Parathyroid adenoma (tissue), 2 donors: ENCODE data around the gene PCBP4.

Experiments
- H2AFZ ChIP-seq: fragments of 300-600 bp; sonication (generic); one replicate; pipeline ENCODE4 v1.7.0; 2017; ENCODE audit warnings: antibody characterized with exemption, mild to moderate bottlenecking
- H3K27ac ChIP-seq: fragments of 300-600 bp; sonication (generic); one replicate; pipeline ENCODE4 v1.7.0; 2017
- H3K27me3 ChIP-seq: fragments of 300-600 bp; sonication (generic); one replicate; pipeline ENCODE4 v1.7.0; 2017; ENCODE audit warnings: low read length; ENCODE audit not compliant: control insufficient read depth, insufficient read depth
- H3K36me3 ChIP-seq: fragments of 300-600 bp; sonication (generic); one replicate; pipeline ENCODE4 v1.7.0; 2017; ENCODE audit warnings: low read length; ENCODE audit not compliant: control insufficient read depth, insufficient read depth
- H3K4me1 ChIP-seq: fragments of 300-600 bp; sonication (generic); one replicate; pipeline ENCODE4 v1.7.0; 2017; ENCODE audit warnings: control low read depth
- H3K4me2 ChIP-seq: fragments of 300-600 bp; sonication (generic); one replicate; pipeline ENCODE4 v1.7.0; 2017; ENCODE audit warnings: low read length
- H3K4me3 ChIP-seq: fragments of 300-600 bp; sonication (generic); one replicate; pipeline ENCODE4 v1.7.0; 2017; ENCODE audit warnings: low read depth, low read length
- H3K79me2 ChIP-seq: fragments of 300-600 bp; sonication (generic); one replicate; pipeline ENCODE4 v1.7.0; 2017; ENCODE audit warnings: control low read depth
- H3K9ac ChIP-seq: fragments of 300-600 bp; sonication (generic); one replicate; pipeline ENCODE4 v1.7.0; 2017; ENCODE audit warnings: mild to moderate bottlenecking
- H3K9me3 ChIP-seq: fragments of 300-600 bp; sonication (generic); one replicate; pipeline ENCODE4 v1.7.0; 2017; ENCODE audit warnings: low read length; ENCODE audit not compliant: control insufficient read depth
- TF ChIP-seq, protein P1 (sequence below): fragments of 300-600 bp; sonication (generic); IDR thresholded peaks from one replicate; pipeline ENCODE4 v1.7.0; 2017; ENCODE audit warnings: antibody characterized with exemption, mild to moderate bottlenecking
- donor health status: primary hyperparathyroidism.

PCBP4 gene

DNA sequence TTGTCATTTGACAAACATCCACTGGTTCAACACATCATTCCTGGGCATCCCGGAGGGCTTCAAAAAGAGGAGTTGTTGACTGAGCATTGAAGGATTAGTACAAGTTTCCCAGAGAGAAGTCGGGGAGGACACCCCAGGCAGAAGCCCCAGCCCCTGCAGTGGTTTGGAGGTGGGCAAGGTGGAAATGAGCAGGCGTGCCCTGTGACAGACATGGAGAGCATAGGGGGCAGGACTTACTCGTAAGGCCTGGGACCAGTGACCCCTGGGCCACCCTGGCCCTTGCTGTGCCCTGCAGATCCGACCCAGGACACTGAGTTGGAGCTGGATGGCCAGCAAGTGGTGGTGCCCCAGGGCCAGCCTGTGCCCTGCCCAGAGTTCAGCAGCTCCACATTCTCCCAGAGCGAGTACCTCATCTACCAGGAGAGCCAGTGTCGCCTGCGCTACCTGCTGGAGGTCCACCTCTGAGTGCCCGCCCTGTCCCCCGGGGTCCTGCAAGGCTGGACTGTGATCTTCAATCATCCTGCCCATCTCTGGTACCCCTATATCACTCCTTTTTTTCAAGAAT is 19.2 kb downstream of the PCBP4 start:
- Histone ChIP-seq H3K27me3 (no peaks in the 10 kb centered on the region), H3K4me3 (no peak overlapping the region), H3K27ac (no peak overlapping the region), H3K4me2 (no peak overlapping the region), H3K9ac (no peak overlapping the region), H3K79me2 (no peaks in the 10 kb centered on the region), H2AFZ (no peak overlapping the region), H3K4me1 (peaks cover 6% of the 10 kb centered on the region), H3K9me3 (no peaks in the 10 kb centered on the region), H3K36me3 (no peaks in the 10 kb centered on the region)
- TF ChIP-seq, protein P1, sequence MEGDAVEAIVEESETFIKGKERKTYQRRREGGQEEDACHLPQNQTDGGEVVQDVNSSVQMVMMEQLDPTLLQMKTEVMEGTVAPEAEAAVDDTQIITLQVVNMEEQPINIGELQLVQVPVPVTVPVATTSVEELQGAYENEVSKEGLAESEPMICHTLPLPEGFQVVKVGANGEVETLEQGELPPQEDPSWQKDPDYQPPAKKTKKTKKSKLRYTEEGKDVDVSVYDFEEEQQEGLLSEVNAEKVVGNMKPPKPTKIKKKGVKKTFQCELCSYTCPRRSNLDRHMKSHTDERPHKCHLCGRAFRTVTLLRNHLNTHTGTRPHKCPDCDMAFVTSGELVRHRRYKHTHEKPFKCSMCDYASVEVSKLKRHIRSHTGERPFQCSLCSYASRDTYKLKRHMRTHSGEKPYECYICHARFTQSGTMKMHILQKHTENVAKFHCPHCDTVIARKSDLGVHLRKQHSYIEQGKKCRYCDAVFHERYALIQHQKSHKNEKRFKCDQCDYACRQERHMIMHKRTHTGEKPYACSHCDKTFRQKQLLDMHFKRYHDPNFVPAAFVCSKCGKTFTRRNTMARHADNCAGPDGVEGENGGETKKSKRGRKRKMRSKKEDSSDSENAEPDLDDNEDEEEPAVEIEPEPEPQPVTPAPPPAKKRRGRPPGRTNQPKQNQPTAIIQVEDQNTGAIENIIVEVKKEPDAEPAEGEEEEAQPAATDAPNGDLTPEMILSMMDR = no peak

DNA sequence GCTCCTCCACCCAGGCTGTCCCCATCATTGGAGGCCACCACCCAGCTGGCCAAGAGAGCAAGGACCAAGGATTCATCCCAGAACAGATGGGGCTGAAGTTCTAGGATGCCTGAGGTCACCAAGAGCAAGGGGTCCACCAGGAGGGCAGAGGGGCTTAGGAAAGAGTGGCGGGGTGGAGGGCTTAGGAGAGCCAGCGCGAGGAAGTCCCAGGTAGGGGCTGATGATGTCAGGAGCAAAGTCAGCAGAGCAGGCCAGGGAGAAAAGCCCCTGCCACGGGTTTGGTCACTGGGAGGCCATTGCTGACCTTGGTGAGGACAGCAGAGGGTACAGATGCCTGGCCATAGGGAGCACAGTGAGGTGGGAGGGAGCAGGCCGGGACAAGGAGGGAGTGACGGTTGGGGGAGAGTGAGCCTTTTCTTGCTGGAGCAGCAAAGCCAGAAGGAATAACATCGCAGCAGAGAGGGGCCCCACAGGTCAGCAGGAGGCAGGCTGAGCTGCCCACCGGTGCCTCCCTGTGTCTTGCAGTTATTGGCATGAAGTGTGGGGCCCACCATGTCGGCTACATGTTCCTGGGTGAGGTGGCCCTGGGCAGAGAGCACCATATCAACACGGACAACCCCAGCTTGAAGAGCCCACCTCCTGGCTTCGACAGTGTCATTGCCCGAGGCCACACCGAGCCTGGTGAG is 19.9 kb downstream of the PCBP4 start:
- Histone ChIP-seq H3K4me1 (peaks cover 12% of the 10 kb centered on the region), H3K4me2 (no peak overlapping the region), H3K79me2 (no peaks in the 10 kb centered on the region), H2AFZ (no peak overlapping the region), H3K36me3 (no peaks in the 10 kb centered on the region), H3K4me3 (no peak overlapping the region), H3K27me3 (no peaks in the 10 kb centered on the region), H3K9me3 (no peaks in the 10 kb centered on the region), H3K9ac (no peak overlapping the region), H3K27ac (no peak overlapping the region)
- TF ChIP-seq, protein P1 = no peak

DNA sequence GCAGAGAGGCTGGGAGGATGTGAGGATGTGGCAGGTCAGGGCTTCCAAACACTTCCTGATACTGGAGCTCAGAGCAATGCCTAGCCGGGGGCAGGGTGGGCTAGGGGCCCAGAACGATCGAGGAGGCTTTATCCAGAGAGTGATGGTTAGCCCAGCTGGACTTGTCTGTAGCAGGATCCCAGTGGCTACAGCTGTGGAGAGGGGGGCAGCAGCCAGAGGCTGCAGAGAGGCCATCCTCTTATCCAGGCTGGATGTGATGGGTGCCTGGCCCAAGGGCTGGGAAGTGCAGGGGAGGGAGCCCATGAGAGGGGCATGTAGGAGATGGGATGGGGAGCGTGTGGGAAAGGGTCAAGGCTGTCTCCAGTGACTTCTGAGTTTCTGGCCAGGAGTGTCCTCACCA is 20.5 kb downstream of the PCBP4 start:
- no peak overlapping the region for H3K4me2 ChIP-seq
- H3K9ac ChIP-seq = no peak overlapping the region
- no peak overlapping the region for H3K4me3 ChIP-seq
- H3K27ac ChIP-seq = no peak overlapping the region
- no peaks in the 10 kb centered on the region for H3K27me3 ChIP-seq
- no peak overlapping the region for H2AFZ ChIP-seq
- peaks cover 12% of the 10 kb centered on the region for H3K4me1 ChIP-seq
- TF ChIP-seq, protein P1 = no peak
- H3K9me3 ChIP-seq = no peaks in the 10 kb centered on the region
- H3K36me3 ChIP-seq = no peaks in the 10 kb centered on the region
- no peaks in the 10 kb centered on the region for H3K79me2 ChIP-seq

- peaks cover 12% of the 10 kb centered on the region for H3K4me1 ChIP-seq
- no peaks in the 10 kb centered on the region for H3K27me3 ChIP-seq
- H3K27ac ChIP-seq = no peak overlapping the region
- H3K36me3 ChIP-seq = no peaks in the 10 kb centered on the region
- no peak overlapping the region for H3K4me2 ChIP-seq
- H3K9me3 ChIP-seq = no peaks in the 10 kb centered on the region
- TF ChIP-seq, protein P1 = no peak
- H3K9ac ChIP-seq = no peak overlapping the region
- H3K79me2 ChIP-seq = no peaks in the 10 kb centered on the region
- no peak overlapping the region for H2AFZ ChIP-seq
- no peak overlapping the region for H3K4me3 ChIP-seq
These were observed 21.1 kb downstream of the PCBP4 start for GRCh38 chr3:51945926-51946705.
